SK-N-SH treated with all-trans-retinoic acid at 6 μM for 48 hours (cell line): Measurements from ENCODE around the gene KIF4B.
A peak's percentile ranks its signal among the peaks of the same experiment; 100 is the strongest.

Source experiments
- ATAC-seq: fragments of 200-7000 bp; cut with Tn5 transposase; 3 replicates; pipeline ENCODE4 v1.9.1; 2020; ENCODE audit warnings: mild to moderate bottlenecking, moderate library complexity
- ARNTL ChIP-seq: fragments of 450-650 bp; formaldehyde crosslinking; IDR thresholded peaks from 2 replicates; pipeline ENCODE4 v1.5.0; 2020; ENCODE audit warnings: low read depth, mild to moderate bottlenecking, moderate library complexity, borderline replicate concordance
- BACH2 ChIP-seq: fragments of 250-450 bp; sonication (Bioruptor Pico); IDR thresholded peaks from 2 replicates; pipeline ENCODE4 v1.9.0; 2021; ENCODE audit warnings: mild to moderate bottlenecking, borderline replicate concordance
- CSDC2 ChIP-seq: fragments of 250-450 bp; sonication (Bioruptor Pico); IDR thresholded peaks from 2 replicates; pipeline ENCODE4 v1.5.0; 2020; ENCODE audit warnings: mild to moderate bottlenecking, moderate library complexity
- ESRRG ChIP-seq: fragments of 250-450 bp; sonication (Bioruptor Pico); IDR thresholded peaks from 2 replicates; pipeline ENCODE4 v1.6.1; 2021; ENCODE audit warnings: mild to moderate bottlenecking
- ISL1 ChIP-seq: fragments of 250-450 bp; sonication (Bioruptor Pico); IDR thresholded peaks from 2 replicates; pipeline ENCODE4 v2.1.2; 2022; ENCODE audit warnings: mild to moderate bottlenecking, moderate library complexity
- OSR1 ChIP-seq: fragments of 250-450 bp; sonication (Bioruptor Pico); IDR thresholded peaks from 2 replicates; pipeline ENCODE4 v1.8.0; 2022; ENCODE audit warnings: moderate library complexity, mild to moderate bottlenecking, inconsistent platforms
- POU6F1 ChIP-seq: fragments of 250-450 bp; sonication (Bioruptor Pico); IDR thresholded peaks from 2 replicates; pipeline ENCODE4 v1.8.0; 2021; ENCODE audit warnings: low read depth, mild to moderate bottlenecking, moderate library complexity, borderline replicate concordance
- PPARA ChIP-seq: fragments of 250-450 bp; sonication (Bioruptor Pico); IDR thresholded peaks from 2 replicates; pipeline ENCODE4 v1.5.0; 2020; ENCODE audit warnings: mild to moderate bottlenecking, borderline replicate concordance
- RARB ChIP-seq: fragments of 250-450 bp; sonication (Bioruptor Pico); IDR thresholded peaks from 2 replicates; pipeline ENCODE4 v1.8.0; 2021; ENCODE audit warnings: mild to moderate bottlenecking, moderate library complexity
- SNAI2 ChIP-seq: fragments of 250-450 bp; sonication (Bioruptor Pico); IDR thresholded peaks from 2 replicates; pipeline ENCODE4 v1.5.0; 2020; ENCODE audit warnings: mild to moderate bottlenecking, moderate library complexity
- TCF4 ChIP-seq: fragments of 250-450 bp; sonication (Bioruptor Pico); IDR thresholded peaks from 2 replicates; pipeline ENCODE4 v1.8.0; 2021; ENCODE audit warnings: mild to moderate bottlenecking, moderate library complexity, borderline replicate concordance
- TOX ChIP-seq: fragments of 250-450 bp; sonication (Bioruptor Pico); IDR thresholded peaks from 2 replicates; pipeline ENCODE4 v1.8.0; 2021; ENCODE audit warnings: mild to moderate bottlenecking, moderate library complexity, borderline replicate concordance
- TSHZ2 ChIP-seq: fragments of 250-450 bp; sonication (Bioruptor Pico); IDR thresholded peaks from 2 replicates; pipeline ENCODE4 v1.5.0; 2020; ENCODE audit warnings: mild to moderate bottlenecking, moderate library complexity
- ZC3H10 ChIP-seq: fragments of 250-450 bp; sonication (Bioruptor Pico); IDR thresholded peaks from 2 replicates; pipeline ENCODE4 v1.5.1; 2021; ENCODE audit warnings: mild to moderate bottlenecking, moderate library complexity
- ZFP3 ChIP-seq: fragments of 250-450 bp; sonication (Bioruptor Pico); IDR thresholded peaks from 2 replicates; pipeline ENCODE4 v1.5.0; 2020; ENCODE audit warnings: mild to moderate bottlenecking, moderate library complexity
- ZFP30 ChIP-seq: fragments of 450-650 bp; formaldehyde crosslinking; IDR thresholded peaks from 2 replicates; pipeline ENCODE4 v1.5.0; 2022; ENCODE audit warnings: mild to moderate bottlenecking, moderate library complexity
- ZNF565 ChIP-seq: fragments of 450-650 bp; formaldehyde crosslinking; conservative IDR thresholded peaks from 2 replicates; pipeline ENCODE4 v1.5.0; 2020; ENCODE audit warnings: low read depth, mild to moderate bottlenecking, moderate library complexity
- ZNF70 ChIP-seq: fragments of 450-650 bp; formaldehyde crosslinking; IDR thresholded peaks from 2 replicates; pipeline ENCODE4 v1.5.0; 2020; ENCODE audit warnings: mild to moderate bottlenecking, moderate library complexity
- ZNF8 ChIP-seq: fragments of 450-650 bp; formaldehyde crosslinking; IDR thresholded peaks from 2 replicates; pipeline ENCODE4 v1.5.0; 2020; ENCODE audit warnings: mild to moderate bottlenecking, moderate library complexity
- TF ChIP-seq, protein P1 (sequence below): fragments of 250-450 bp; sonication (Bioruptor Pico); IDR thresholded peaks from 2 replicates; pipeline ENCODE4 v1.5.1; 2020; ENCODE audit warnings: low read depth, mild to moderate bottlenecking, moderate library complexity
- TF ChIP-seq, protein P2 (sequence below): fragments of 250-450 bp; sonication (Bioruptor Pico); IDR thresholded peaks from 2 replicates; pipeline ENCODE4 v1.8.0; 2020; ENCODE audit warnings: mild to moderate bottlenecking, moderate library complexity, borderline replicate concordance

Gene KIF4B

GRCh38 chr5:155047818-155048217 lies 34.3 kb downstream of the KIF4B start (continued):
- no peak for TF ChIP-seq ZNF70
- no peak for TF ChIP-seq ZFP3
- TF ChIP-seq ARNTL (CRISPR knock-in tag) = no peak
- no peak for TF ChIP-seq ZNF8 (CRISPR knock-in tag)
- TF ChIP-seq, protein P1, sequence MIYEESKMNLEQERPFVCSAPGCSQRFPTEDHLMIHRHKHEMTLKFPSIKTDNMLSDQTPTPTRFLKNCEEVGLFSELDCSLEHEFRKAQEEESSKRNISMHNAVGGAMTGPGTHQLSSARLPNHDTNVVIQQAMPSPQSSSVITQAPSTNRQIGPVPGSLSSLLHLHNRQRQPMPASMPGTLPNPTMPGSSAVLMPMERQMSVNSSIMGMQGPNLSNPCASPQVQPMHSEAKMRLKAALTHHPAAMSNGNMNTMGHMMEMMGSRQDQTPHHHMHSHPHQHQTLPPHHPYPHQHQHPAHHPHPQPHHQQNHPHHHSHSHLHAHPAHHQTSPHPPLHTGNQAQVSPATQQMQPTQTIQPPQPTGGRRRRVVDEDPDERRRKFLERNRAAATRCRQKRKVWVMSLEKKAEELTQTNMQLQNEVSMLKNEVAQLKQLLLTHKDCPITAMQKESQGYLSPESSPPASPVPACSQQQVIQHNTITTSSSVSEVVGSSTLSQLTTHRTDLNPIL (CRISPR knock-in tag) = no peak
- TF ChIP-seq OSR1 = no peak
- TF ChIP-seq, protein P2, sequence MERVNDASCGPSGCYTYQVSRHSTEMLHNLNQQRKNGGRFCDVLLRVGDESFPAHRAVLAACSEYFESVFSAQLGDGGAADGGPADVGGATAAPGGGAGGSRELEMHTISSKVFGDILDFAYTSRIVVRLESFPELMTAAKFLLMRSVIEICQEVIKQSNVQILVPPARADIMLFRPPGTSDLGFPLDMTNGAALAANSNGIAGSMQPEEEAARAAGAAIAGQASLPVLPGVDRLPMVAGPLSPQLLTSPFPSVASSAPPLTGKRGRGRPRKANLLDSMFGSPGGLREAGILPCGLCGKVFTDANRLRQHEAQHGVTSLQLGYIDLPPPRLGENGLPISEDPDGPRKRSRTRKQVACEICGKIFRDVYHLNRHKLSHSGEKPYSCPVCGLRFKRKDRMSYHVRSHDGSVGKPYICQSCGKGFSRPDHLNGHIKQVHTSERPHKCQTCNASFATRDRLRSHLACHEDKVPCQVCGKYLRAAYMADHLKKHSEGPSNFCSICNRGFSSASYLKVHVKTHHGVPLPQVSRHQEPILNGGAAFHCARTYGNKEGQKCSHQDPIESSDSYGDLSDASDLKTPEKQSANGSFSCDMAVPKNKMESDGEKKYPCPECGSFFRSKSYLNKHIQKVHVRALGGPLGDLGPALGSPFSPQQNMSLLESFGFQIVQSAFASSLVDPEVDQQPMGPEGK (CRISPR knock-in tag) = no peak
- no peak for TF ChIP-seq POU6F1 (CRISPR knock-in tag)

- 0 out of 3 replicates have a peak, but pooled peaks have one; percentile 50 for ATAC-seq
- no peak for TF ChIP-seq ZFP30
- TF ChIP-seq ZFP3 = no peak
- TF ChIP-seq TCF4 (CRISPR knock-in tag) = no peak
- TF ChIP-seq POU6F1 (CRISPR knock-in tag) = no peak
- no peak for TF ChIP-seq ZNF70
- TF ChIP-seq CSDC2 (CRISPR knock-in tag) = no peak
- no peak for TF ChIP-seq ESRRG
- TF ChIP-seq OSR1 = no peak
- TF ChIP-seq TOX (CRISPR knock-in tag) = no peak
- TF ChIP-seq PPARA (CRISPR knock-in tag) = no peak
- TF ChIP-seq BACH2 = no peak
- TF ChIP-seq ZC3H10 (CRISPR knock-in tag) = no peak
- no peak for TF ChIP-seq SNAI2
- no peak for TF ChIP-seq ISL1 (CRISPR knock-in tag)
- TF ChIP-seq, all 23 proteins: peak for 0
Observed at GRCh38 chr5:155049569-155050383, 36.2 kb downstream of the KIF4B start.

DNA sequence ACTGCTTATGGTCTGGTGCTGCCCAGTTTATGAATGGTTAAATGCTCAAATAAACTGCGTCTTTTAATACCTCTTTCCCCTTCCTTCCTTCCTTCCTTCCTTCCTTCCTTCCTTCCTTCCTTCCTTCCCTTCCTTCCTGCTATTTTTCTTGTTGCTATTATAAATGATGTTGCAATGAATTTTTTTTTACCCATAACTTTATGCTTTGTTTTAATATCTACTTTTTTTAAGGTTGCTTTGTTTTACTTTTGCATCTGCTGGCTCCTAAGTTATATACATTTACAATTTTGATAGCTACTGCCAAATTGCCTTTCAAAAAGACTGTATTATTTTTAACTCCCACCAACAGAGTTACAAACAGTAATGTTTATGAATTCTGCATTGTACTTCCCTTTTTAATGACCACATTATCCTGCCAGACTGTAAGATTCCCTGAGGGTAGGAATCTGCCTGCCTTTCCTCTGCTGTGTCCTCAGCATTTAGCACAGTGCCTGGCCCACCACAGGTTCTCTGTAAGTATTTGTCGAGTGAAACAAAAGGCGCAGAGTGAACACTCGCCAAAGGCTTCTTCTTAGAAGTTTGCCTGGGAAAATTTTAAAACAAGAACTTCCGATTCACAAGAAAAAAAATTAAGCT lies 36.9 kb downstream of the KIF4B start:
- ATAC-seq = no peak
- no peak for TF ChIP-seq ZNF565 (CRISPR knock-in tag)
- TF ChIP-seq RARB (CRISPR knock-in tag) = no peak
- TF ChIP-seq CSDC2 (CRISPR knock-in tag) = no peak
- no peak for TF ChIP-seq ZFP3
- TF ChIP-seq, protein P1 (CRISPR knock-in tag) = no peak
- no peak for TF ChIP-seq ZNF8 (CRISPR knock-in tag)
- TF ChIP-seq OSR1 = no peak
- no peak for TF ChIP-seq BACH2
- no peak for TF ChIP-seq TCF4 (CRISPR knock-in tag)
- no peak for TF ChIP-seq ZC3H10 (CRISPR knock-in tag)
- no peak for TF ChIP-seq ESRRG
- no peak for TF ChIP-seq ISL1 (CRISPR knock-in tag)
- TF ChIP-seq, protein P2 (CRISPR knock-in tag) = no peak
- no peak for TF ChIP-seq ZFP30
- TF ChIP-seq TOX (CRISPR knock-in tag) = no peak
- TF ChIP-seq TSHZ2 (CRISPR knock-in tag) = no peak
